DND-41 (cell line): ENCODE data around the gene P4HA1.

Experiments
- EZH2 ChIP-seq: IDR thresholded peaks from 3 replicates; pipeline ENCODE4 v1.6.1; 2012; ENCODE audit warnings: borderline replicate concordance, low read depth, mild to moderate bottlenecking, moderate library complexity, low read length, inconsistent platforms; ENCODE audit not compliant: severe bottlenecking
- TF ChIP-seq, protein P1 (sequence below): IDR thresholded peaks from 2 replicates; pipeline ENCODE4 v1.5.1; 2012; ENCODE audit warnings: borderline replicate concordance, low read length, moderate library complexity, mild to moderate bottlenecking; ENCODE audit not compliant: poor library complexity, severe bottlenecking; ENCODE audit errors: extremely low read depth

DNA sequence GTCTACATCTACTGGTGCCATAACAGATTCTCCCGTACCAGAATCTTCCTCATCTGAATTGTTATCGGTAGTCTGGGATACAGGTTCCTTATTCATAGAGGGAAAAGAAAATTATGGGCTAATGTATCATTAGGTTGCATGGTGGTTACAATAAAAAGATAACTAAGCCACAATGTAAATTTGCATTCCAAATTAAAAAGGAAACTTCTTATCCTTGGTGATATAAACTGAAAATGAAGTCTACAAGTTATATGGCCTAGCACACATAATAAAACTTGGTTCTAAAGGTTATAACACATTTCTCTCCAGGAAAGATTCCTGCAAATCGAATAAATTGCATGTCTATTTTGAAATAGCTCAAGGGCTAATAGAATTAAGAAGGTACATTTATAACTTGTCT is 38.1 kb upstream of the P4HA1 start:
- TF ChIP-seq EZH2: no peak
- TF ChIP-seq, protein P1, sequence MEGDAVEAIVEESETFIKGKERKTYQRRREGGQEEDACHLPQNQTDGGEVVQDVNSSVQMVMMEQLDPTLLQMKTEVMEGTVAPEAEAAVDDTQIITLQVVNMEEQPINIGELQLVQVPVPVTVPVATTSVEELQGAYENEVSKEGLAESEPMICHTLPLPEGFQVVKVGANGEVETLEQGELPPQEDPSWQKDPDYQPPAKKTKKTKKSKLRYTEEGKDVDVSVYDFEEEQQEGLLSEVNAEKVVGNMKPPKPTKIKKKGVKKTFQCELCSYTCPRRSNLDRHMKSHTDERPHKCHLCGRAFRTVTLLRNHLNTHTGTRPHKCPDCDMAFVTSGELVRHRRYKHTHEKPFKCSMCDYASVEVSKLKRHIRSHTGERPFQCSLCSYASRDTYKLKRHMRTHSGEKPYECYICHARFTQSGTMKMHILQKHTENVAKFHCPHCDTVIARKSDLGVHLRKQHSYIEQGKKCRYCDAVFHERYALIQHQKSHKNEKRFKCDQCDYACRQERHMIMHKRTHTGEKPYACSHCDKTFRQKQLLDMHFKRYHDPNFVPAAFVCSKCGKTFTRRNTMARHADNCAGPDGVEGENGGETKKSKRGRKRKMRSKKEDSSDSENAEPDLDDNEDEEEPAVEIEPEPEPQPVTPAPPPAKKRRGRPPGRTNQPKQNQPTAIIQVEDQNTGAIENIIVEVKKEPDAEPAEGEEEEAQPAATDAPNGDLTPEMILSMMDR: no peak
